Muscle of leg (tissue), 11 donors: ENCODE measurements around the gene SBNO1. TPM values are rescaled to one million over a fixed set of nuclear protein-coding genes. Genes with fewer than 3 reads are reported as not detected.

Source experiments
- DNase-seq: peaks from one replicate; pipeline ENCODE4 v3.0.0; 2013
- H3K27ac ChIP-seq: one replicate; pipeline ENCODE4 v1.5.1; 2013; ENCODE audit warnings: mild to moderate bottlenecking, low read length, control low read depth
- H3K27me3 ChIP-seq: one replicate; pipeline ENCODE4 v1.6.1; 2013; ENCODE audit warnings: low read length; ENCODE audit not compliant: control insufficient read depth, insufficient read depth
- H3K36me3 ChIP-seq: one replicate; pipeline ENCODE4 v1.6.1; 2013; ENCODE audit warnings: low read length; ENCODE audit not compliant: control insufficient read depth, insufficient read depth
- H3K4me1 ChIP-seq: one replicate; pipeline ENCODE4 v1.6.1; 2013; ENCODE audit warnings: low read length; ENCODE audit not compliant: control insufficient read depth, insufficient read depth
- H3K4me3 ChIP-seq: one replicate; pipeline ENCODE4 v1.5.1; 2013; ENCODE audit warnings: low read length, control low read depth
- H3K9me3 ChIP-seq: replicated peaks from 2 replicates; pipeline ENCODE4 v1.6.1; 2013; ENCODE audit warnings: low read depth, low read length; ENCODE audit not compliant: control insufficient read depth
- WGBS: methylation state at CpG from one replicate; pipeline ENCODE4 v1.1.5; 2013; ENCODE audit warnings: missing lambda C conversion rate; ENCODE audit not compliant: insufficient coverage; 5-methylcytosine and 5-hydroxymethylcytosine counted together
- polyA plus RNA-seq, 8 donors: library from polyadenylated mRNA; unstranded; fragments of 120-200 nt; gene quantifications; one replicate each; pipeline versions ENCODE4 v1.2.1 to v1.2.3, GENCODE V29; 2013; ENCODE audit warnings: inconsistent platforms in 1 of 8, low replicate concordance in 1 of 8; ENCODE audit not compliant: insufficient read length in 8 of 8, insufficient read depth in 1 of 8
- total RNA-seq: library from RNA; stranded (reverse); fragments of 120-200 nt; gene quantifications from one replicate; pipeline ENCODE4 v1.2.4, GENCODE V29; 2013

The SBNO1 gene
- total and polyA plus RNA-seq, 9 donors, result 9.8 to 19.9 (median 16.2) TPM

- peaks cover 65% of the 10 kb centered on the region for H3K36me3 ChIP-seq
- no peak for DNase-seq
- 100% methylated on average over 1 of the region's 3 CpGs for WGBS
Measured at GRCh38 chr12:123306200-123306599, 58.4 kb downstream of the SBNO1 start.

GRCh38 chr12:123305136-123305535 is 59.5 kb downstream of the SBNO1 start:
- no CpG with 5 or more reads among the region's 3 CpGs for WGBS
- no peaks in the 10 kb centered on the region for H3K27me3 ChIP-seq
- peaks cover 63% of the 10 kb centered on the region for H3K36me3 ChIP-seq
- no peaks in the 10 kb centered on the region for H3K9me3 ChIP-seq
- H3K4me3 ChIP-seq, result no peak overlapping the region
- no peak for DNase-seq
- no peaks in the 10 kb centered on the region for H3K4me1 ChIP-seq
- H3K27ac ChIP-seq, result no peak overlapping the region

More at GRCh38 chr12:123306200-123306599, 58.4 kb downstream of the SBNO1 start:
- H3K9me3 ChIP-seq, result no peaks in the 10 kb centered on the region
- H3K27me3 ChIP-seq, result no peaks in the 10 kb centered on the region
- H3K27ac ChIP-seq, result no peak overlapping the region
- H3K4me1 ChIP-seq, result no peaks in the 10 kb centered on the region
- H3K4me3 ChIP-seq, result no peak overlapping the region

GRCh38 chr12:123293178-123293760 is 71.4 kb downstream of the SBNO1 start:
- 94% methylated on average over 9 of the region's 9 CpGs for WGBS
- H3K27me3 ChIP-seq, result no peaks in the 10 kb centered on the region
- peaks cover 61% of the 10 kb centered on the region for H3K36me3 ChIP-seq
- no peak for DNase-seq
- no peak overlapping the region for H3K27ac ChIP-seq
- H3K9me3 ChIP-seq, result no peaks in the 10 kb centered on the region
- H3K4me3 ChIP-seq, result no peak overlapping the region
- H3K4me1 ChIP-seq, result no peaks in the 10 kb centered on the region

- 87% methylated on average over 9 of the region's 11 CpGs for WGBS
- Histone ChIP-seq H3K4me1 (no peaks in the 10 kb centered on the region), H3K36me3 (peaks cover 36% of the 10 kb centered on the region)
Measured at GRCh38 chr12:123289911-123290310, 74.7 kb downstream of the SBNO1 start.

GRCh38 chr12:123288751-123289346 is 75.8 kb downstream of the SBNO1 start:
- Histone ChIP-seq H3K36me3 (peaks cover 28% of the 10 kb centered on the region), H3K9me3 (no peaks in the 10 kb centered on the region), H3K4me3 (no peak overlapping the region), H3K27me3 (no peaks in the 10 kb centered on the region), H3K27ac (no peak overlapping the region), H3K4me1 (no peaks in the 10 kb centered on the region)
- DNase-seq, result no peak
- 95% methylated on average over 8 of the region's 20 CpGs for WGBS

More at GRCh38 chr12:123289911-123290310, 74.7 kb downstream of the SBNO1 start:
- H3K4me3 ChIP-seq, result no peak overlapping the region
- H3K27me3 ChIP-seq, result no peaks in the 10 kb centered on the region
- H3K9me3 ChIP-seq, result no peaks in the 10 kb centered on the region
- no peak overlapping the region for H3K27ac ChIP-seq
- no peak for DNase-seq

GRCh38 chr12:123286652-123287373 is 77.8 kb downstream of the SBNO1 start:
- no peaks in the 10 kb centered on the region for H3K4me1 ChIP-seq
- no peaks in the 10 kb centered on the region for H3K9me3 ChIP-seq
- no peaks in the 10 kb centered on the region for H3K27me3 ChIP-seq
- WGBS, result 77% methylated on average over 4 of the region's 9 CpGs
- H3K36me3 ChIP-seq, result peaks cover 13% of the 10 kb centered on the region
- DNase-seq, result no peak
- no peak overlapping the region for H3K27ac ChIP-seq
- H3K4me3 ChIP-seq, result no peak overlapping the region

GRCh38 chr12:123284669-123285068 is 80.0 kb downstream of the SBNO1 start:
- Histone ChIP-seq H3K27me3 (no peaks in the 10 kb centered on the region), H3K4me1 (no peaks in the 10 kb centered on the region), H3K4me3 (no peak overlapping the region), H3K9me3 (no peaks in the 10 kb centered on the region), H3K27ac (no peak overlapping the region), H3K36me3 (no peaks in the 10 kb centered on the region)
- no peak for DNase-seq
- no CpG with 5 or more reads among the region's 4 CpGs for WGBS

- Histone ChIP-seq H3K4me1 (no peaks in the 10 kb centered on the region), H3K9me3 (no peaks in the 10 kb centered on the region), H3K4me3 (no peak overlapping the region), H3K36me3 (no peaks in the 10 kb centered on the region), H3K27me3 (no peaks in the 10 kb centered on the region), H3K27ac (no peak overlapping the region)
- 95% methylated on average over 4 of the region's 8 CpGs for WGBS
- DNase-seq, result no peak
Measured at GRCh38 chr12:123283461-123283860, 81.2 kb downstream of the SBNO1 start.

GRCh38 chr12:123282111-123282510 is 82.5 kb downstream of the SBNO1 start:
- no peaks in the 10 kb centered on the region for H3K36me3 ChIP-seq
- no peak overlapping the region for H3K27ac ChIP-seq
- no peak overlapping the region for H3K4me3 ChIP-seq
- WGBS, result 80% methylated on average over 1 of the region's 10 CpGs
- H3K27me3 ChIP-seq, result no peaks in the 10 kb centered on the region
- DNase-seq, result no peak
- H3K9me3 ChIP-seq, result no peaks in the 10 kb centered on the region
- H3K4me1 ChIP-seq, result no peaks in the 10 kb centered on the region

- Histone ChIP-seq H3K36me3 (no peaks in the 10 kb centered on the region), H3K9me3 (no peaks in the 10 kb centered on the region), H3K4me3 (no peak overlapping the region), H3K27me3 (no peaks in the 10 kb centered on the region), H3K4me1 (no peaks in the 10 kb centered on the region), H3K27ac (no peak overlapping the region)
- WGBS, result no CpG with 5 or more reads among the region's 2 CpGs
- DNase-seq, result no peak
Measured at GRCh38 chr12:123280971-123281370, 83.7 kb downstream of the SBNO1 start.
